Smooth muscle cell (in vitro differentiated cells): Measurements from ENCODE around the gene MED15. TPM values are rescaled to one million over a fixed set of nuclear protein-coding genes. Genes with fewer than 3 reads are reported as not detected.
A peak's percentile ranks its signal among the peaks of the same experiment; 100 is the strongest.

Experiments used
- DNase-seq: peaks from one replicate; lab custom pipeline; 2025; ENCODE audit not compliant: unreplicated experiment; lab: John Stamatoyannopoulos, UW
- H2AFZ ChIP-seq: fragments of 200-600 bp; sonication (generic); 2 replicates; pipeline ENCODE4 v1.6.0; 2016; ENCODE audit warnings: antibody characterized with exemption, low read depth, mild to moderate bottlenecking
- H3F3A ChIP-seq: fragments of 200-600 bp; sonication (generic); 2 replicates; pipeline ENCODE4 v1.6.0; 2017; ENCODE audit warnings: antibody characterized with exemption, low read depth
- H3K27ac ChIP-seq: fragments of 200-600 bp; sonication (generic); 2 replicates; pipeline ENCODE4 v1.5.1; 2016; ENCODE audit warnings: low read depth, mild to moderate bottlenecking
- H3K27me3 ChIP-seq: fragments of 200-600 bp; sonication (generic); 2 replicates; pipeline ENCODE4 v1.6.1; 2016; ENCODE audit warnings: low read depth, mild to moderate bottlenecking
- H3K36me3 ChIP-seq: fragments of 200-600 bp; sonication (generic); 2 replicates; pipeline ENCODE4 v1.5.1; 2016; ENCODE audit warnings: low read depth
- H3K4me1 ChIP-seq: fragments of 200-600 bp; sonication (generic); 2 replicates; pipeline ENCODE4 v1.5.1; 2016; ENCODE audit warnings: low read depth
- H3K4me2 ChIP-seq: fragments of 200-600 bp; sonication (generic); 2 replicates; pipeline ENCODE4 v1.6.0; 2016; ENCODE audit warnings: mild to moderate bottlenecking
- H3K4me3 ChIP-seq: fragments of 200-600 bp; sonication (generic); 2 replicates; pipeline ENCODE4 v1.5.1; 2016; ENCODE audit warnings: mild to moderate bottlenecking
- H3K79me2 ChIP-seq: fragments of 200-600 bp; sonication (generic); 2 replicates; pipeline ENCODE4 v1.6.0; 2016; ENCODE audit warnings: low read depth, mild to moderate bottlenecking
- H3K9ac ChIP-seq: fragments of 200-600 bp; sonication (generic); 2 replicates; pipeline ENCODE4 v1.6.0; 2016; ENCODE audit warnings: low read depth
- H3K9me3 ChIP-seq: fragments of 200-600 bp; sonication (generic); replicated peaks from 2 replicates; pipeline ENCODE4 v1.5.1; 2016; ENCODE audit warnings: low read depth
- H4K20me1 ChIP-seq: fragments of 200-600 bp; sonication (generic); 2 replicates; pipeline ENCODE4 v1.6.0; 2016; ENCODE audit warnings: low read depth
- CTCF ChIP-seq: fragments of 200-600 bp; sonication (generic); IDR thresholded peaks from 2 replicates; pipeline ENCODE4 v1.5.1; 2017; ENCODE audit warnings: borderline replicate concordance, mild to moderate bottlenecking, antibody characterized with exemption; ENCODE audit not compliant: insufficient read depth, poor library complexity, severe bottlenecking
- WGBS: methylation state at CpG from one replicate; pipeline ENCODE4 v1.1.7; 2016; ENCODE audit warnings: low lambda C conversion rate; 5-methylcytosine and 5-hydroxymethylcytosine counted together
- polyA plus RNA-seq: library from polyadenylated mRNA; unstranded; fragments of >200 nt; fragmentation: Nextera tagmentation; extraction: Ambion mirVana; gene quantifications from 2 replicates; pipeline ENCODE4 v1.2.1, GENCODE V29; 2016
- total RNA-seq: library from RNA; depleted of rRNA; stranded (reverse); fragments of >200 nt; gene quantifications from 2 replicates; pipeline ENCODE4 v1.2.3, GENCODE V29; 2014

The MED15 gene
- total and polyA plus RNA-seq, 2 experiments from 2014 or later: 25.3 to 70.5 TPM

DNA sequence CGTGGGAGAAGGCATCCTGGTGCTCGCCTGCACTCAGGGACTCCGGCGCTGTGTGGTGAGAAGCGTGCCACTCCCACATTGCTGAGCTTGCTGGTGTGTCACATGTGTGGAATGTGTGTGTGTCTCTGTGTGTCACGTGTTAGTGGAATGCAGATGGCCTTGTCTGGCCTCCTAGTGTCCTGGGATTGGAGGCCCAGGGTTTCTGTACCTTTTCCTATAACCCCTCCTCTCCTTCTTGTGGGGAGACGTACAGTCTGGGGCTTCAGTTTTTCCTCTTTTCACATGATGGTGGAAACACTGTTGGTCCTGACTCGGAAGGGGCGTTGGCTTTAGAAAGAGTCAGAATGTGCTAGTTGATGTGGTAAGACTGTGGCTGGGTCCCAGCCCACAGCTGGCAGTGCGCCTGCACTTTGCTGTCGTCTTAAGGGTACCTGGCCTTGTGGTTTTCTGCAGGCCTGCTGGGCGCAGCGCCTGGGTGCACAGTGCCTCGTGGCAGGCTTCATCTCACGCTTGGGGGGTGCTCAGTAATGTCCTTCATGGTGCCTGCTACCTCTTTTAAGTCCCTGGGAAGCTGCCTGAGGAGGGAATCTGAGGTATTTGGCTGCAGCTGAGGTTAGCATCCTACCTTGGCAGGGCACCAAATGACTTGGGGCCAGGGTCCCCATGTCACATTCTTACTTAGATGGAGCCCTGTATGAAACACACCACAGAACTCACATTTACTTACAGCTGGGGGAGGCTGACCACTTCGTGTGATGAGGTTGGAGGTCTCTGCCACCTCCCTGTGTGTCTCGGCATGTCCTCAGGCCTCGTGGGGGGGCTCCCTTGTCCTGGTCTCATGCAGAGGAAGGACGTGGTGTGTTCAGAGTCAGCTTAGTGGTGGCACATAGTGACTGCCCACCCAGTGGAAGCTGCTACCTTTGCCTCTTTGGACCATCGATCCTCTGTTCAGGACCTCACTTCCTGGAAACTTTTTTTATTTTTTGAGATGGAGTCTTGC is 61.9 kb downstream of the MED15 start:
- Histone ChIP-seq H3K4me1 (no peaks in the 10 kb centered on the region), H3K9ac (peak overlapping the region; percentile 55), H3K4me2 (peak overlapping the region; percentile 29), H3K9me3 (no peaks in the 10 kb centered on the region), H2AFZ (no peak overlapping the region), H3F3A (peaks cover 24% of the 10 kb centered on the region), H4K20me1 (peaks cover 99% of the 10 kb centered on the region), H3K36me3 (peaks cover 8% of the 10 kb centered on the region), H3K27ac (peak overlapping the region; percentile 87), H3K4me3 (no peak overlapping the region), H3K27me3 (no peaks in the 10 kb centered on the region), H3K79me2 (peaks cover 17% of the 10 kb centered on the region)
- TF ChIP-seq CTCF: no peak
- DNase-seq: peak; percentile 18
- 43% methylated on average over 20 of the region's 20 CpGs for WGBS

DNA sequence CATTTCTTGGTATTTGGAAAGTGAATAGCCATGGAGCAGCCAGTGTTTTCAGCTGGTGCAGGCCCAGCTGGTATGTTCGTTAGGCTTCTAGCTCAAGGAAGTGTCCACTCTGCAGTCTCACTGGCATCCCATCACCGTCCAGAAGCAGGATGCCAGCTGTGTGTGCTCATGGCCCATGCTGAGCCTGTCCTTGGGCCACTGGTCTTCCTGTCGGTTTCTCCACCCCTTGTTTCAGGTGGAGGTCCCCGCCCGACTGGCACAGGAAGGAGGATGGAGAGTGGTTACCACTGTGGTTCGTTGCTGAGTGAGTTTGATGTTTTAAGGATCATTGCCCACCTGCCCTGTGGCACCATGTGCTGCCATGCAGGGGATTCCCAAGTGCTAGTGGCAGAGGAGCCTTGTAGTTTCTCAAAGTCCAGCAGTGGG is 63.7 kb downstream of the MED15 start:
- H3K9ac ChIP-seq: no peak overlapping the region
- H3F3A ChIP-seq: peaks cover 24% of the 10 kb centered on the region
- no peak for TF ChIP-seq CTCF
- peaks cover 98% of the 10 kb centered on the region for H4K20me1 ChIP-seq
- peaks cover 9% of the 10 kb centered on the region for H3K36me3 ChIP-seq
- peaks cover 26% of the 10 kb centered on the region for H3K79me2 ChIP-seq
- no peaks in the 10 kb centered on the region for H3K9me3 ChIP-seq
- peak overlapping the region; percentile 87 for H3K27ac ChIP-seq
- WGBS: 92% methylated on average over 6 of the region's 6 CpGs
- H3K4me1 ChIP-seq: no peaks in the 10 kb centered on the region
- H2AFZ ChIP-seq: no peak overlapping the region
- H3K4me2 ChIP-seq: no peak overlapping the region
- H3K4me3 ChIP-seq: no peak overlapping the region
- no peak for DNase-seq
- H3K27me3 ChIP-seq: no peaks in the 10 kb centered on the region

- Histone ChIP-seq H3F3A (peaks cover 24% of the 10 kb centered on the region), H3K9me3 (no peaks in the 10 kb centered on the region), H3K4me3 (no peak overlapping the region), H4K20me1 (peaks cover 98% of the 10 kb centered on the region), H3K4me2 (no peak overlapping the region), H3K4me1 (no peaks in the 10 kb centered on the region), H2AFZ (no peak overlapping the region), H3K79me2 (peaks cover 26% of the 10 kb centered on the region), H3K27ac (no peak overlapping the region), H3K9ac (no peak overlapping the region), H3K36me3 (peaks cover 9% of the 10 kb centered on the region), H3K27me3 (no peaks in the 10 kb centered on the region)
- DNase-seq: no peak
- peak; percentile 73 for TF ChIP-seq CTCF
- whole genome bisulfite sequencing: 70% methylated on average over 4 of the region's 4 CpGs
These were observed 64.2 kb downstream of the MED15 start for GRCh38 chr22:20571531-20572007.
